CD4-positive, alpha-beta T cell (primary cell): Measurements from ENCODE around the gene IFITM10. TPM values are rescaled to one million over a fixed set of nuclear protein-coding genes. Genes with fewer than 3 reads are reported as not detected.

Experiments used
- ATAC-seq: fragments of 200-7000 bp; cut with Tn5 transposase; one replicate; pipeline ENCODE4 v1.10.0; 2022; ENCODE audit warnings: mild to moderate bottlenecking; ENCODE audit not compliant: poor library complexity
- CTCF ChIA-PET: fragments of 350-600 bp; sonication (Branson Sonifier 250); formaldehyde crosslinking; loops from one replicate; lab custom pipeline; 2021; ENCODE audit warnings: antibody characterized with exemption, inconsistent platforms; lab: Charles Lee
- POLR2A ChIA-PET: fragments of 350-600 bp; sonication (Branson Sonifier 250); formaldehyde crosslinking; loops from one replicate; lab custom pipeline; 2021; ENCODE audit warnings: antibody characterized with exemption, inconsistent platforms; lab: Charles Lee
- DNase-seq, 14 experiments: peaks; one replicate each; pipeline ENCODE4 v3.0.0-alpha.2; 2013 to 2020; ENCODE audit warnings: mixed read lengths in 2 of 14
- H3K27ac ChIP-seq, 2 donors: one replicate each; pipeline versions ENCODE4 v1.5.1 to v1.7.0; 2013; ENCODE audit warnings: low read length in 2 of 2, low read depth in 1 of 2, mild to moderate bottlenecking in 1 of 2
- H3K27me3 ChIP-seq, 2 experiments: 1 replicate in 1 of 2; 2 replicates in 1 of 2; pipeline versions ENCODE4 v1.6.1 to v1.7.0; 2013; ENCODE audit warnings: low read length in 2 of 2, control low read depth in 1 of 2, mild to moderate bottlenecking in 1 of 2, moderate library complexity in 1 of 2; ENCODE audit not compliant: insufficient read depth in 2 of 2, control insufficient read depth in 1 of 2
- H3K36me3 ChIP-seq: one replicate; pipeline ENCODE4 v1.6.1; 2013; ENCODE audit warnings: low read length, control low read depth; ENCODE audit not compliant: insufficient read depth
- H3K4me1 ChIP-seq: one replicate; pipeline ENCODE4 v1.6.1; 2013; ENCODE audit warnings: low read length, control low read depth; ENCODE audit not compliant: insufficient read depth
- H3K4me3 ChIP-seq: one replicate; pipeline ENCODE4 v1.5.1; 2013; ENCODE audit warnings: mild to moderate bottlenecking, low read length, moderate library complexity
- H3K9me3 ChIP-seq, 2 experiments: 1 replicate in 1 of 2; 2 replicates in 1 of 2; pipeline versions ENCODE4 v1.6.1 to v1.7.0; 2013; ENCODE audit warnings: low read length in 2 of 2, mild to moderate bottlenecking in 2 of 2, control low read depth in 1 of 2, moderate library complexity in 1 of 2; ENCODE audit not compliant: control insufficient read depth in 1 of 2, insufficient read depth in 1 of 2
- H3K27ac Mint-ChIP-seq: one replicate; pipeline ENCODE4 v1.8.0; 2020; ENCODE audit warnings: mixed read lengths
- H3K27me3 Mint-ChIP-seq: one replicate; pipeline ENCODE4 v1.8.0; 2021; ENCODE audit warnings: mixed read lengths
- H3K36me3 Mint-ChIP-seq: one replicate; pipeline ENCODE4 v1.8.0; 2021; ENCODE audit warnings: low read depth, mixed read lengths
- H3K4me1 Mint-ChIP-seq: one replicate; pipeline ENCODE4 v1.8.0; 2021; ENCODE audit warnings: low read depth, mixed read lengths
- H3K4me3 Mint-ChIP-seq: one replicate; pipeline ENCODE4 v1.8.0; 2020; ENCODE audit warnings: mild to moderate bottlenecking, mixed read lengths
- H3K9me3 Mint-ChIP-seq: one replicate; pipeline ENCODE4 v1.8.0; 2020; ENCODE audit warnings: mixed read lengths
- CTCF ChIP-seq: fragments of 200-600 bp; IDR thresholded peaks from one replicate; pipeline ENCODE4 v1.8.0; 2022; ENCODE audit warnings: antibody characterized with exemption, mild to moderate bottlenecking
- intact Hi-C, 2 experiments: fragments of 100-400 bp; cut with DNase I in 1 of 2; cut with micrococcal nuclease in 1 of 2; formaldehyde crosslinking; loops; one replicate each; pipeline versions ENCODE4 v1.15.1 to v1.9.0; 2023 to 2025; cut with DNase I, micrococcal nuclease
- total RNA-seq, 174 experiments: library from RNA in 2 of 174; stranded (reverse) in 2 of 174; gene quantifications; one replicate each; pipeline ENCODE4 v1.2.3 and lab custom pipeline; 2021 to 2026

IFITM10 gene
- total RNA-seq, 2 experiments from 2014 or later: 1.7 TPM

GRCh38 chr11:1759851-1760220, 9.4 kb upstream of the IFITM10 start:
- Mint-ChIP-seq H3K9me3 (no peaks in the 10 kb centered on the region), H3K4me3 (peak overlapping the region; percentile 48), H3K36me3 (peaks cover 30% of the 10 kb centered on the region), H3K4me1 (peaks cover 71% of the 10 kb centered on the region), H3K27me3 (no peaks in the 10 kb centered on the region), H3K27ac (peak overlapping the region; percentile 79)
- H3K27ac ChIP-seq: peak overlapping the region in 1 of 2 donors; percentile 34
- POLR2A ChIA-PET: no interaction called here
- ATAC-seq: no peak
- H3K27me3 ChIP-seq: no peaks in the 10 kb centered on the region
- H3K36me3 ChIP-seq: peaks cover 36% of the 10 kb centered on the region
- peaks cover 92% of the 10 kb centered on the region for H3K4me1 ChIP-seq
- no peaks in the 10 kb centered on the region for H3K9me3 ChIP-seq
- no peak for TF ChIP-seq CTCF
- no peak for DNase-seq
- H3K4me3 ChIP-seq: no peak overlapping the region
- intact Hi-C loops: loop anchor here in 1 of 2 experiments (5.0 to 10.0 kb wide), 5 partner anchors 92 to 1405 kb away; partner anchors contain the start of genes DUSP8, LSP1 and TSSC4
- CTCF ChIA-PET: no interaction called here

- ChIA-PET CTCF (no interaction called here), POLR2A (no interaction called here)
- Mint-ChIP-seq H3K27ac (peak overlapping the region; percentile 90), H3K27me3 (no peaks in the 10 kb centered on the region), H3K36me3 (peaks cover 35% of the 10 kb centered on the region), H3K4me1 (peaks cover 71% of the 10 kb centered on the region), H3K4me3 (peak overlapping the region; percentile 79), H3K9me3 (no peaks in the 10 kb centered on the region)
- intact Hi-C loops: no loop called here
- Histone ChIP-seq H3K27me3 (no peaks in the 10 kb centered on the region), H3K9me3 (no peaks in the 10 kb centered on the region), H3K36me3 (peaks cover 41% of the 10 kb centered on the region), H3K27ac (peak overlapping the region; percentile 34 to 67), H3K4me3 (no peak overlapping the region), H3K4me1 (peaks cover 91% of the 10 kb centered on the region)
- ATAC-seq: no peak
- no peak for DNase-seq
- no peak for TF ChIP-seq CTCF
These were observed 8.9 kb upstream of the IFITM10 start for GRCh38 chr11:1759151-1759850.

GRCh38 chr11:1758611-1759150, 8.3 kb upstream of the IFITM10 start:
- POLR2A ChIA-PET: interaction anchor here (1.5 to 1.7 kb wide), 2 partner anchors 92 to 95 kb away, joined by 6 to 7 read pairs; partner anchors contain the start of gene LSP1
- peaks cover 37% of the 10 kb centered on the region for H3K36me3 Mint-ChIP-seq
- H3K27me3 Mint-ChIP-seq: no peaks in the 10 kb centered on the region
- peak overlapping the region; percentile 79 for H3K4me3 Mint-ChIP-seq
- no peak for ATAC-seq
- H3K27ac Mint-ChIP-seq: peak overlapping the region; percentile 90
- no peaks in the 10 kb centered on the region for H3K9me3 Mint-ChIP-seq
- H3K4me1 Mint-ChIP-seq: peaks cover 69% of the 10 kb centered on the region
- H3K4me3 ChIP-seq: peak overlapping the region; percentile 44
- CTCF ChIA-PET: interaction anchor here (1.2 kb wide), 1 partner anchor 190 kb away, joined by 3 read pairs; no protein-coding TSS in a partner anchor
- peaks cover 46% of the 10 kb centered on the region for H3K36me3 ChIP-seq
- H3K9me3 ChIP-seq: no peaks in the 10 kb centered on the region
- H3K27ac ChIP-seq: peak overlapping the region; percentile 67 to 76
- no peak for TF ChIP-seq CTCF
- intact Hi-C loops: no loop called here
- H3K27me3 ChIP-seq: no peaks in the 10 kb centered on the region
- peaks cover 89% of the 10 kb centered on the region for H3K4me1 ChIP-seq
- DNase-seq: no peak
